Chondrocyte (in vitro differentiated cells): ENCODE measurements around the gene ADCY7. TPM values are rescaled to one million over a fixed set of nuclear protein-coding genes. Genes with fewer than 3 reads are reported as not detected.

ENCODE experiments used
- DNase-seq: peaks from one replicate; pipeline ENCODE4 v3.0.0; 2021; ENCODE audit warnings: mixed read lengths, low spot score
- H3K27ac Mint-ChIP-seq: one replicate; pipeline ENCODE4 v1.8.0; 2021; ENCODE audit warnings: mild to moderate bottlenecking, moderate library complexity, mixed read lengths; ENCODE audit not compliant: unreplicated experiment
- H3K27me3 Mint-ChIP-seq: 2 replicates; pipeline ENCODE4 v1.8.0; 2021; ENCODE audit warnings: low read depth, mixed read lengths
- H3K36me3 Mint-ChIP-seq: 2 replicates; pipeline ENCODE4 v1.8.0; 2021; ENCODE audit warnings: low read depth, mixed read lengths
- H3K4me1 Mint-ChIP-seq: 2 replicates; pipeline ENCODE4 v1.8.0; 2021; ENCODE audit warnings: low read depth, mild to moderate bottlenecking, mixed read lengths
- H3K4me3 Mint-ChIP-seq: one replicate; pipeline ENCODE4 v1.8.0; 2021; ENCODE audit warnings: mild to moderate bottlenecking, moderate library complexity, mixed read lengths; ENCODE audit not compliant: unreplicated experiment
- H3K9me3 Mint-ChIP-seq: 2 replicates; pipeline ENCODE4 v1.8.0; 2021; ENCODE audit warnings: low read depth, mixed read lengths
- CTCF ChIP-seq: fragments of 200-600 bp; sonication (generic); IDR thresholded peaks from 2 replicates; pipeline ENCODE4 v1.5.0; 2021; ENCODE audit warnings: antibody characterized with exemption, mild to moderate bottlenecking, moderate library complexity
- total RNA-seq: library from RNA; stranded (reverse); gene quantifications from 3 replicates; pipeline ENCODE4 v1.2.1, GENCODE V29; 2021

ADCY7 gene
- total RNA-seq, 1 donor from 2014 or later, result 9.1 TPM

GRCh38 chr16:50255538-50255937 is 10.8 kb upstream of the ADCY7 start:
- H3K27ac Mint-ChIP-seq, result no peak overlapping the region

GRCh38 chr16:50256604-50257003 is 9.7 kb upstream of the ADCY7 start:
- Mint-ChIP-seq H3K4me3 (no peak overlapping the region), H3K27ac (no peak overlapping the region), H3K36me3 (no peaks in the 10 kb centered on the region), H3K27me3 (peaks cover 13% of the 10 kb centered on the region), H3K9me3 (peaks cover 3% of the 10 kb centered on the region), H3K4me1 (peaks cover 30% of the 10 kb centered on the region)
- DNase-seq, result no peak
- no peak for TF ChIP-seq CTCF

More at GRCh38 chr16:50255538-50255937, 10.8 kb upstream of the ADCY7 start:
- H3K4me3 Mint-ChIP-seq, result no peak overlapping the region
- H3K9me3 Mint-ChIP-seq, result peaks cover 3% of the 10 kb centered on the region
- H3K4me1 Mint-ChIP-seq, result peaks cover 40% of the 10 kb centered on the region
- peaks cover 12% of the 10 kb centered on the region for H3K27me3 Mint-ChIP-seq
- H3K36me3 Mint-ChIP-seq, result no peaks in the 10 kb centered on the region
- no peak for TF ChIP-seq CTCF
- no peak for DNase-seq

- DNase-seq, result no peak
- Mint-ChIP-seq H3K27me3 (peaks cover 13% of the 10 kb centered on the region), H3K36me3 (no peaks in the 10 kb centered on the region), H3K4me1 (peaks cover 24% of the 10 kb centered on the region), H3K4me3 (no peak overlapping the region), H3K27ac (no peak overlapping the region), H3K9me3 (peaks cover 3% of the 10 kb centered on the region)
- no peak for TF ChIP-seq CTCF
These were observed 8.5 kb upstream of the ADCY7 start for GRCh38 chr16:50257876-50258275.

- TF ChIP-seq CTCF, result no peak
- peaks cover 17% of the 10 kb centered on the region for H3K4me1 Mint-ChIP-seq
- peak; percentile 61 for DNase-seq
- peaks cover 9% of the 10 kb centered on the region for H3K27me3 Mint-ChIP-seq
- H3K4me3 Mint-ChIP-seq, result peak overlapping the region; percentile 3
- H3K27ac Mint-ChIP-seq, result no peak overlapping the region
- H3K36me3 Mint-ChIP-seq, result no peaks in the 10 kb centered on the region
- H3K9me3 Mint-ChIP-seq, result peaks cover 4% of the 10 kb centered on the region
These were observed 6.8 kb upstream of the ADCY7 start for GRCh38 chr16:50259334-50260205.

- peaks cover 19% of the 10 kb centered on the region for H3K4me1 Mint-ChIP-seq
- peaks cover 5% of the 10 kb centered on the region for H3K9me3 Mint-ChIP-seq
- DNase-seq, result peak; percentile 59
- TF ChIP-seq CTCF, result no peak
- H3K27me3 Mint-ChIP-seq, result peaks cover 8% of the 10 kb centered on the region
- no peak overlapping the region for H3K4me3 Mint-ChIP-seq
- H3K27ac Mint-ChIP-seq, result no peak overlapping the region
- H3K36me3 Mint-ChIP-seq, result no peaks in the 10 kb centered on the region
These were observed 5.9 kb upstream of the ADCY7 start for GRCh38 chr16:50260206-50261159.
